NCI-H1048 (cell line): ENCODE measurements around the gene PPP1R15B.
"Not testable (repeated sequence)": the region's sequence is repeated elsewhere in the genome, so short reads cannot be mapped to it uniquely, and the experiment has no call there.

Source experiments
- DNase-seq: peaks from one replicate; lab custom pipeline; 2025; lab: John Stamatoyannopoulos, UW

PPP1R15B gene

DNA sequence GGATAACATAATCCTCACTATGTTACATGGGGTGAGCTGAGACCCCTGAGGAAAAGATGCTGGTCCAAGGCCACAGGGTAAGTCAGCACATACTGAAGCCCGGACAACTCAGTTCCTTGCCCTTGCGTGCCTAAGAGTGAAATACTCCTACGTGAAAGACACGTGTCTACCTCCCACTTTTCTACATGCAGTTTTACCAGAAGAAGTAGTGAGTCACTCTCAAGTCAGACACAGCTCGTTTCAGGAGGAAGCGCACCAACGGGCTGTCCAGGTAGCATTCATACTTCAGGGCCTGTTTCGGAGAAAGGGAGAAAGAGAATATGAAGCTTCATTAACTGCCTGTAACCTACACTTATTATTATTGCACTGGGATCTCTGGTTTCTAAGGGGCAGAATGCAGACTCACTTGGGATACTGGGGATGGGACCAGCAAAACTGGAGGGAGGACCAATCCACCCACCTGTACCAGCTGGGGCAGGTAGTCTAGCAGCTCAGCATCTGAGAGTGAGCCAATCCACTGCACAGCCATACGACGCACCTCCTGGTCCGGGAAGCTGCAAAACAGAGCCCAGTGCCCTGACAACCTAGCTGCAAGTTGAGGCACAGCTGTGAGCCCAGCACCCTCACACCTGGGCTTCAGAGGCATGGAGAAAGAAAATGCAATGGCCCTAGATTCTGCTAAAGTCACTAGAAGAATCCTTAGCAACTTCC is 32.4 kb upstream of the PPP1R15B start:
- no peak for DNase-seq

DNA sequence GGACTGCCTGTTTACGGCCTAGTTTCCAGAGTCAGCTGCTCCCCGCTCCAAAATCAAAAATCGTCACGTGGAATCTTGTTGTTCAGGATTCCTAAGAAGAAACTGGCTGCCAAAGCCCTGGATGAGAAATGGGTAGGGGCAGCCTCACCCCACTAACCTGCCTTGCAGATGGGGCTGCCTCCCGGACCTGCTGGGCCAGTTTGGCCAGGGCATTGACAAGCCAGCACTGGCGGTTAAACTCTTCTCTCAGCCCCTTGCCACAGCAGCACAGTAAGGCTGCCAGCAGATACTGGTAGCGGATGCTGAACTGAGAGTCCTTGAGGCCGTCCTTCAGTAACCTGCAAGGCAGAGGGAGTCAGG is 31.6 kb upstream of the PPP1R15B start:
- no peak for DNase-seq

GRCh38 chr1:204442376-204443259 is 31.0 kb upstream of the PPP1R15B start:
- no peak for DNase-seq

- no peak for DNase-seq
Measured at GRCh38 chr1:204441558-204441957, 29.9 kb upstream of the PPP1R15B start.

DNA sequence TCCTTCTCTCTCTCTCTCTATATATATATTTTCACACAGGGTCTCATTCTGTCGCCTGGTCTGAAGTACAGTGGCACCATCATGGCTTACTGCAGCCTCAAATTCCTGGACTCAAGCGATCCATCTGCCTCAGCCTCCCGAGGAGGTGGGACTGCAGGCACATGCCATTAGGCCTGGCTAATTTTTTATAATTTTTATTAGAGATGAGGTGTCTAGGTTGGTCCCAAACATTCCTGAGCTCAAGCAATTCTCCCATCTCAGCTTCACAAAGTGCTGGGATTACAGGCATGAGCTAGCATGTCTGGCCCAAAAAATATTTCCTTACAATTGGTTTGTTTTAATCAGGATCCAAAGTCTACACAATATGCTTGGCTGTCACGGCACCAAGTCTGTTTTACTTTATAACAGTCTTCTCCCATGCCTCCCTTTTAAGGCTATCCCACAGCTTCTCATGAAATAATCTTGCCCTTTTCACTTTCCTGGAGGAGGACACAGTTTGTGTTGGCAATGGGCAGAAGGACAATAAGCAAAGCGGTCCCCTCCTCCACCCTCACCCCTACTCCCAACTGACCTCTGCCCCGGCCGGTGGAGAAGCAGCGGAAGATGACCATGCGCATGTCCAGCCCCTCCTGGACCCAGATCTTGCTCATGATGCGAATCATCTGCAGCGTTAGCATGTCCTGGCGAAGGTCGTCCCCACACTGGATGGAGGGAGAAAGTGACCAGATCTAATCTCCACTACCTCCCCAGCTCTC is 28.2 kb upstream of the PPP1R15B start:
- no peak for DNase-seq

- no peak for DNase-seq
Measured at GRCh38 chr1:204438628-204439027, 27.0 kb upstream of the PPP1R15B start.

DNA sequence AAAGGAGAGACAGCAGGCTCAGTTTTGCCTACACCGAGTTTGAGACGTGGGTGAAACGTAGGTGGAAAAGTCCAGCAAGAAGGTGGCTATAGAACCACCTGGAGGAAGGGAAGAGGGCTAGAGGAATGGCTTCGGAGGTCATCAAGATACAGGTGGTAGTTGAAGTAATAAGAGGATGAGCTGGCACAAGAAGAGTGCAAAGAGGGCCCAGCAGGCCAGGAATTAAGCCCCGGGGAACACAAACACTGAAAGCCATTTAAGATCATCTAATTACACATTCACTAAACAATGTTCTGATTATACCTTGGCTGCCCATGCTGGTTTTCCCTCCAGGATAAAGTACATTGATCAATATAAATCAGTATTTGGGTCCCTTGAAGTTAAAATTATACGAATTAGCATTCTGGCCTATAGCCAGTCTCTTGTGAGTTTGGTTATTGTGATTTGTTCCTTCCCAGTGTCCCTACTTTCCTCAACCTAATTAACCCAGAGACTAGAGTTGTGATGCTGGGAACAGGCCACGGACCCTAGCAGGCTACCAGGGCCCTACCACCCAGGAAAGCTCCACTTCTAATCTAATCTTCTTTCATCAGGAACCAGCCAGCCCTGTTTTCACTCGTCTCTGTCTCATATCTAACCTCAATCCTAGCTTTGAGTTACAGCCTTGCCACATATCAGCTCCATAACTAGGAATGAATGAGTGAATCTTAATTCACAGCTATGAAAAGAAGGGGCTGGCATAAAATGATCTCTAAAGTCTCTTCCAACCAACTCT is 26.4 kb upstream of the PPP1R15B start:
- no peak for DNase-seq

- DNase-seq: no peak
Measured at GRCh38 chr1:204435872-204436271, 24.3 kb upstream of the PPP1R15B start.

DNA sequence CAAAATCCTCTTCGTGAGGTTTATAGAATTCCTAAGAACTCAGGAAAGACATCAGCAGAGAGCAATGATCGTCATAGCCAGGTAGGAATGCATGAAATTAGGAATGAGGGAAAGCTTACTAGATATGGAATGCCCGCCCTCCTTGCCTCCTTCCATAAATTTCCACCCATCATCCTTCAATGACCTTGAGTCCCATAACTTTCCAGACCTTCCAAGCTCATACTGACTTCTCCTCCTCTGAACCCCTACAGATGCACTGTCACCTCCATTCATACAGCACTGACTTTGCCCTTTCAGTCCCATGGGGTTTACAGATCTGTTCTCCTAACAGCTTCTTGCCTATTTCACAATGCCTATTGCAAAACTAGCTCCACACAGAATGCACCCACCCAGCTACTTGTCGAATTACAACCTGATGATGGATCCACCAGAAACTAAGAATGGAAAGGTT is 23.8 kb upstream of the PPP1R15B start:
- DNase-seq: no peak

- no peak for DNase-seq
Measured at GRCh38 chr1:204434116-204434755, 22.6 kb upstream of the PPP1R15B start.

- DNase-seq: no peak
Measured at GRCh38 chr1:204432708-204433107, 21.1 kb upstream of the PPP1R15B start.

GRCh38 chr1:204431310-204432184 is 19.9 kb upstream of the PPP1R15B start:
- peak; percentile 59 for DNase-seq

- DNase-seq: no peak
Measured at GRCh38 chr1:204429746-204430145, 18.1 kb upstream of the PPP1R15B start.

DNA sequence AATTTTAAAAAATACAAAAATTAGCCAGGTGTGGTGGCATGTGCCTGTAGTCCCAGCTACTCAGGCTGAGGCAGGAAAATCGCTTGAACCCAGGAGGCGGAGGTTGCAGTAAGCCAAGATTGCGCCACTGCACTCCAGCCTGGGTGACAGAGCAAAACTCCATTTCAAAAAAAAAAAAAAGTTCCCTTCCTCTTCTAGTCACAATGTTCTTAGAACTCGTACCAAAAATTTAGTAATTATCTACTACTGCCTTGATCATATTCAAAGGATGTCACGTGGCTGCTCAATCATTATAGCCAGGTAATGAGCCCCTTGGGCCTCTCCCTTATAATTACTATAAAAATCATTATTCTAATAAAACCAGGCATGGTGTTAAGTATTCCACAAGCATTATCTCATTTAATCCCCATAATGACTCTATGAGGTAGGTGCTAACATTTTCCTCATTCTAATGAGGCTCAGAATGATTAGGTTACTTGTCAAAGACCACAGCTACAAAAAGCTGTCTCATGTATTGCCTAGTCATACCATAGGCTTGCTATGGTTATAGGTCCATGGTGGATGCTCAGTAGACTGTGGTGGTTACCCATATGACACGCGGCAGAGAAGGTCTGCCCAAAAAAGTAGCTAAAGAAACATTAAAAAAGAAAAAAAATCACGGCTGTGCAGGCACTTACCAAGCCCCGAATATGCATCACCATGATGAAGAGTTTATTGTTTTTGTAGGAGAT is 15.5 kb upstream of the PPP1R15B start:
- DNase-seq: no peak

- no peak for DNase-seq
Measured at GRCh38 chr1:204426474-204426873, 14.9 kb upstream of the PPP1R15B start.

DNA sequence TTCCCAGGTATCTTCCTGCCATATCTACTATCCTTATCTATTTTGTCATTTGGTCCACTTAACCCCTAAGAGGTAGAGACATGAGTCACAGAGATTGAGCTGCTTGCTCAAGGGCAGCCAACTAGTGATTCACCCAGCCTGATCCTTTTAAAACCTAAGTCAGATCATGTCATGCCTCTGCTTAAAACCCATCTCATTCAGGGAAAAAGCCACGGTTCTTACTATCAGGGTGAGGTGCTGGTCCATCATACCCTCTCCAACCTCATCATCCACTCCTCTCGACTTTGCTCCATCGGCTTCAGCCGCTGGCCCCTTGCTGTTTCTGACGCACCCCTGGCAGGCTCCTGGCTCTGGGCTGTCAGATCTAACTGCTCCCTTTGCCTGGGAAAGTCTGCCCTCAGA is 14.4 kb upstream of the PPP1R15B start:
- no peak for DNase-seq

GRCh38 chr1:204424621-204425020 is 13.0 kb upstream of the PPP1R15B start:
- no peak for DNase-seq

- DNase-seq: not testable (repeated sequence)
Measured at GRCh38 chr1:204422061-204422705, 10.6 kb upstream of the PPP1R15B start.

GRCh38 chr1:204421441-204421840 is 9.8 kb upstream of the PPP1R15B start:
- DNase-seq: no peak
